BE2C (cell line): Measurements from ENCODE around the gene BLACAT1.

Source experiments
- DNase-seq: peaks from one replicate; pipeline ENCODE4 v3.0.0-alpha.2; 2020
- H3K27me3 ChIP-seq: fragments of 250-450 bp; sonication (Bioruptor Pico); 2 replicates; pipeline ENCODE4 v1.5.1; 2020; ENCODE audit warnings: mild to moderate bottlenecking
- H3K36me3 ChIP-seq: fragments of 250-450 bp; sonication (Bioruptor Pico); 2 replicates; pipeline ENCODE4 v1.5.1; 2020; ENCODE audit warnings: mild to moderate bottlenecking
- H3K4me1 ChIP-seq: fragments of 250-450 bp; sonication (Bioruptor Pico); 2 replicates; pipeline ENCODE4 v1.5.1; 2020
- H3K4me3 ChIP-seq: 2 replicates; pipeline ENCODE4 v1.5.1; 2011; ENCODE audit warnings: low read depth, low read length
- H3K9me3 ChIP-seq: fragments of 250-450 bp; sonication (Bioruptor Pico); 2 replicates; pipeline ENCODE4 v1.5.1; 2020
- TF ChIP-seq, protein P1 (sequence below): IDR thresholded peaks from 2 replicates; pipeline ENCODE4 v1.5.1; 2012; ENCODE audit warnings: mild to moderate bottlenecking, low read depth, low read length

The BLACAT1 gene

GRCh38 chr1:205453466-205453865 lies 2.4 kb downstream of the BLACAT1 start:
- Histone ChIP-seq H3K4me1 (no peaks in the 10 kb centered on the region), H3K36me3 (no peaks in the 10 kb centered on the region), H3K9me3 (no peaks in the 10 kb centered on the region), H3K27me3 (peaks cover 50% of the 10 kb centered on the region), H3K4me3 (no peak overlapping the region)
- TF ChIP-seq, protein P1, sequence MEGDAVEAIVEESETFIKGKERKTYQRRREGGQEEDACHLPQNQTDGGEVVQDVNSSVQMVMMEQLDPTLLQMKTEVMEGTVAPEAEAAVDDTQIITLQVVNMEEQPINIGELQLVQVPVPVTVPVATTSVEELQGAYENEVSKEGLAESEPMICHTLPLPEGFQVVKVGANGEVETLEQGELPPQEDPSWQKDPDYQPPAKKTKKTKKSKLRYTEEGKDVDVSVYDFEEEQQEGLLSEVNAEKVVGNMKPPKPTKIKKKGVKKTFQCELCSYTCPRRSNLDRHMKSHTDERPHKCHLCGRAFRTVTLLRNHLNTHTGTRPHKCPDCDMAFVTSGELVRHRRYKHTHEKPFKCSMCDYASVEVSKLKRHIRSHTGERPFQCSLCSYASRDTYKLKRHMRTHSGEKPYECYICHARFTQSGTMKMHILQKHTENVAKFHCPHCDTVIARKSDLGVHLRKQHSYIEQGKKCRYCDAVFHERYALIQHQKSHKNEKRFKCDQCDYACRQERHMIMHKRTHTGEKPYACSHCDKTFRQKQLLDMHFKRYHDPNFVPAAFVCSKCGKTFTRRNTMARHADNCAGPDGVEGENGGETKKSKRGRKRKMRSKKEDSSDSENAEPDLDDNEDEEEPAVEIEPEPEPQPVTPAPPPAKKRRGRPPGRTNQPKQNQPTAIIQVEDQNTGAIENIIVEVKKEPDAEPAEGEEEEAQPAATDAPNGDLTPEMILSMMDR = no peak
- DNase-seq = no peak

GRCh38 chr1:205452933-205453332 lies 2.9 kb downstream of the BLACAT1 start:
- Histone ChIP-seq H3K27me3 (peaks cover 44% of the 10 kb centered on the region), H3K36me3 (no peaks in the 10 kb centered on the region), H3K9me3 (no peaks in the 10 kb centered on the region), H3K4me3 (no peak overlapping the region), H3K4me1 (no peaks in the 10 kb centered on the region)
- DNase-seq = no peak
- TF ChIP-seq, protein P1 = no peak

DNA sequence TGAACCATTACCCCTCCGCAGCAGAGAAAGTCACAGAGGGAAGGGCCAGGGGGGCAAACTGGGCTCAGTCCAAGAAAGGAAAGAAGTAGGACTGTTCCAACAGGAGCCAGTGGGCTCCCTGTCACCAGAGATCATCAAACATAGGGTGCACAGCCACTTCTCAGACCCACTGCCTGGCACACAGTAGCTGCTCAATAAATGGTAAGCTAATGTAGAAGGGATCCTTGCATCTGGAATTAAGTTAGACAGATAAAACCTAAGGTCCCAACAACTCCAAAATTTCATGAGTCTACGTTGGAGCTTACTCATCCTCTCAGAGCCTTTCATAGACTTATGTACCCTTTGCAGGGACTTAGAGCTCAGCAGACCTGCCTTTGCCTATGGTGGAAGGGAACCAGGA lies 3.5 kb downstream of the BLACAT1 start:
- Histone ChIP-seq H3K27me3 (peaks cover 39% of the 10 kb centered on the region), H3K36me3 (no peaks in the 10 kb centered on the region), H3K4me3 (no peak overlapping the region), H3K9me3 (no peaks in the 10 kb centered on the region), H3K4me1 (no peaks in the 10 kb centered on the region)
- no peak for DNase-seq
- TF ChIP-seq, protein P1 = no peak

DNA sequence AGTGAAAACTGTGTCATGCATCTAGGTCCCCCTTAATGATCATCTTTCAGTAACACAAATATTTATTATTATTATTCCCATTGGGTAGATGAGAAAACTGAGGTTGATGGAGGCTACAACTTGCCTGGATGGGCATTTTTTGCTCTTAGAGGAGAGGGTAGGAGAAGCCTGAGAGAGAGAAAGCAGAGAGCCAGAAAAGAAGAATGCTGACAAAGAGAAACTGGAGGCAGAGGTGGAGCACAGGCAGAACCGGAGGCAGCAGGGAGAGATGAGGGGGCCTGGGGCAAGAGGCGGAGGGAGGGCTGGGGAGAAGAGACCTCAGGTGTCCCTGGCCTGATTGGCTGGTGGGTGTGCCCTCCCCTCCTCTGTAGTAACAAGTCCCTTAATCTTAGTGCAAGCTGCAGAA lies 4.1 kb downstream of the BLACAT1 start:
- DNase-seq = no peak
- H3K4me1 ChIP-seq = no peaks in the 10 kb centered on the region
- H3K4me3 ChIP-seq = no peak overlapping the region
- no peaks in the 10 kb centered on the region for H3K36me3 ChIP-seq
- peaks cover 35% of the 10 kb centered on the region for H3K27me3 ChIP-seq
- no peaks in the 10 kb centered on the region for H3K9me3 ChIP-seq
- TF ChIP-seq, protein P1 = no peak

- DNase-seq = no peak
- Histone ChIP-seq H3K4me3 (no peak overlapping the region), H3K4me1 (no peaks in the 10 kb centered on the region), H3K36me3 (no peaks in the 10 kb centered on the region), H3K9me3 (no peaks in the 10 kb centered on the region), H3K27me3 (peaks cover 29% of the 10 kb centered on the region)
- TF ChIP-seq, protein P1 = no peak
These were observed 4.6 kb downstream of the BLACAT1 start for GRCh38 chr1:205451202-205451601.

DNA sequence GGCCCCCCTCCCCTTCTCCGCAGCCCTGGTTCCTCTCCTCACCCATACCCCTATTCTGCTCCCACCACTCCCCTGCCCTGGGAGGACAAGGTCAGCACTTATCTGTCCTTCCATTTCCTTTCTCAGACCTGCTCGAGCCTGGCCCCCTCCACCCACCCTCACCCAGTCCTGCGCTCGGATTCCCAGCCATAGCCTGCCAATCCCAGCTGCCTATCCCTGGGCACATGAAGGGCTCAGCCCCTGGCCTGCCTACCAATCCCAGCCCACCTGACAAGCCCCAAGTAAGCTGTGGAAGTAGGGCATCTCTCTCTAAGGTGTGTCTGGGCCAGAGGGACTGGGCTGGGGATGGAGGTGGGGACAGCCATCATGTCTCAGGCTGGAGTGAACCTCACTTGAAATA lies 5.4 kb downstream of the BLACAT1 start:
- no peaks in the 10 kb centered on the region for H3K4me1 ChIP-seq
- no peaks in the 10 kb centered on the region for H3K9me3 ChIP-seq
- peaks cover 21% of the 10 kb centered on the region for H3K27me3 ChIP-seq
- TF ChIP-seq, protein P1 = no peak
- H3K4me3 ChIP-seq = no peak overlapping the region
- H3K36me3 ChIP-seq = no peaks in the 10 kb centered on the region
- DNase-seq = no peak
